K562 (cell line): ENCODE data around the gene NONO. TPM values are rescaled to one million over a fixed set of nuclear protein-coding genes. Genes with fewer than 3 reads are reported as not detected.

ENCODE experiments used
- CCAR2 ChIP-seq: fragments of 200-400 bp; formaldehyde crosslinking; IDR thresholded peaks from 2 replicates; pipeline ENCODE4 v1.6.1; 2017; ENCODE audit warnings: mild to moderate bottlenecking, low read depth, low read length
- CCNT2 ChIP-seq: IDR thresholded peaks from 2 replicates; pipeline ENCODE4 v1.6.1; 2011; ENCODE audit warnings: borderline replicate concordance, low read depth, mild to moderate bottlenecking, moderate library complexity, mixed read lengths, low read length; ENCODE audit not compliant: insufficient read length; ENCODE audit errors: extremely low read depth
- DEAF1 ChIP-seq: fragments of 450-650 bp; formaldehyde crosslinking; IDR thresholded peaks from 2 replicates; pipeline ENCODE4 v1.4.0; 2020; ENCODE audit warnings: mild to moderate bottlenecking, moderate library complexity
- EWSR1 ChIP-seq: fragments of 450-650 bp; IDR thresholded peaks from 2 replicates; pipeline ENCODE4 v1.6.1; 2018; ENCODE audit warnings: borderline replicate concordance, mild to moderate bottlenecking, low read depth, moderate library complexity; ENCODE audit not compliant: partially characterized antibody
- FOS ChIP-seq: IDR thresholded peaks from 3 replicates; pipeline ENCODE4 v1.6.1; 2011; ENCODE audit not compliant: insufficient read length; ENCODE audit errors: extremely low read depth
- HMG20A ChIP-seq: fragments of 450-650 bp; formaldehyde crosslinking; conservative IDR thresholded peaks from 2 replicates; pipeline ENCODE4 v1.4.0; 2020; ENCODE audit warnings: mild to moderate bottlenecking, mixed read lengths
- HMGN3 ChIP-seq: IDR thresholded peaks from 2 replicates; pipeline ENCODE4 v1.6.1; 2011; ENCODE audit warnings: borderline replicate concordance, low read depth, mild to moderate bottlenecking, mixed read lengths, low read length; ENCODE audit not compliant: insufficient read length; ENCODE audit errors: extremely low read depth
- MIER1 ChIP-seq: fragments of 450-650 bp; IDR thresholded peaks from 2 replicates; pipeline ENCODE4 v1.6.1; 2016; ENCODE audit warnings: antibody characterized with exemption, mild to moderate bottlenecking, low read depth
- MITF ChIP-seq: IDR thresholded peaks from 2 replicates; pipeline ENCODE4 v1.6.1; 2014; ENCODE audit warnings: antibody characterized with exemption
- MTA3 ChIP-seq: fragments of 450-650 bp; formaldehyde crosslinking; IDR thresholded peaks from 2 replicates; pipeline ENCODE4 v1.6.1; 2017; ENCODE audit warnings: mild to moderate bottlenecking, borderline replicate concordance
- NFRKB ChIP-seq: fragments of 450-650 bp; IDR thresholded peaks from 2 replicates; pipeline ENCODE4 v1.6.1; 2016; ENCODE audit warnings: low read depth
- NKRF ChIP-seq: fragments of 450-650 bp; IDR thresholded peaks from 2 replicates; pipeline ENCODE4 v1.6.1; 2016; ENCODE audit warnings: borderline replicate concordance
- PHF20 ChIP-seq: fragments of 450-650 bp; IDR thresholded peaks from 2 replicates; pipeline ENCODE4 v1.6.1; 2018; ENCODE audit not compliant: partially characterized antibody
- PHTF2 ChIP-seq: fragments of 250-450 bp; sonication (Bioruptor Pico); IDR thresholded peaks from 2 replicates; pipeline ENCODE4 v1.5.0; 2021; ENCODE audit warnings: mild to moderate bottlenecking
- PML ChIP-seq: IDR thresholded peaks from 2 replicates; pipeline ENCODE4 v1.6.1; 2012; ENCODE audit warnings: low read length, inconsistent platforms
- PYGO2 ChIP-seq: fragments of 450-650 bp; IDR thresholded peaks from 2 replicates; pipeline ENCODE4 v1.6.1; 2016; ENCODE audit warnings: mild to moderate bottlenecking, missing genetic modification characterization, moderate library complexity, missing compliant biosample characterization
- SUPT5H ChIP-seq: fragments of 450-650 bp; IDR thresholded peaks from 2 replicates; pipeline ENCODE4 v1.6.1; 2016
- TGIF2 ChIP-seq: sonication (generic); formaldehyde crosslinking; IDR thresholded peaks from 2 replicates; pipeline ENCODE4 v1.8.1; 2022; ENCODE audit warnings: mild to moderate bottlenecking, missing genetic modification reagents, moderate library complexity
- ZBTB1 ChIP-seq: sonication (generic); formaldehyde crosslinking; IDR thresholded peaks from 2 replicates; pipeline ENCODE4 v1.8.1; 2023; ENCODE audit warnings: missing genetic modification reagents, low read depth, mild to moderate bottlenecking, borderline replicate concordance
- ZNF124 ChIP-seq: sonication (generic); formaldehyde crosslinking; IDR thresholded peaks from 2 replicates; pipeline ENCODE4 v1.8.1; 2022; ENCODE audit warnings: missing genetic modification reagents
- ZNF133 ChIP-seq: fragments of 250-450 bp; sonication (Bioruptor Pico); IDR thresholded peaks from 2 replicates; pipeline ENCODE4 v1.4.0; 2020; ENCODE audit warnings: mild to moderate bottlenecking
- ZNF184 ChIP-seq: sonication (generic); formaldehyde crosslinking; IDR thresholded peaks from 2 replicates; pipeline ENCODE4 v1.5.0; 2020; ENCODE audit warnings: missing genetic modification reagents
- ZNF408 ChIP-seq: fragments of 250-450 bp; sonication (Bioruptor Pico); IDR thresholded peaks from 2 replicates; pipeline ENCODE4 v1.4.0; 2020; ENCODE audit warnings: low read depth, mild to moderate bottlenecking, moderate library complexity
- ZNF431 ChIP-seq: sonication (generic); formaldehyde crosslinking; IDR thresholded peaks from 2 replicates; pipeline ENCODE4 v1.8.0; 2022; ENCODE audit warnings: mild to moderate bottlenecking, missing genetic modification reagents
- polyA plus RNA-seq, 8 experiments: library from polyadenylated mRNA; depleted of rRNA in 4 of 8; stranded (reverse) in 5 of 8; unstranded in 3 of 8; fragments of >200 nt; fragmentation: Nextera tagmentation in 2 of 8; fragmentation: Illumina TruSeq in 1 of 8; extraction: Ambion mirVana in 2 of 8; extraction: Trizol in 1 of 8; gene quantifications; 2 replicates each; pipeline versions ENCODE4 v1.2.1 to v1.2.3, GENCODE V29; 2011 to 2014; ENCODE audit warnings: inconsistent platforms in 1 of 8, missing spikeins in 1 of 8
- total RNA-seq, 7 experiments: library from RNA; depleted of rRNA in 6 of 7; stranded (reverse); fragments of >200 nt in 6 of 7; fragmentation: Illumina TruSeq in 2 of 7; extraction: Trizol in 2 of 7; gene quantifications; 2 replicates each; pipeline versions ENCODE4 v1.2.1 to v1.2.3, GENCODE V29; 2011 to 2021; ENCODE audit warnings: low replicate concordance in 1 of 7

NONO gene
- total and polyA plus RNA-seq, 9 of the 15 experiments (the other 6 are each of a cell fraction or from before 2014, with no cell fraction given) = 333 to 651 (median 451) TPM

- TF ChIP-seq CCNT2 = no peak
- peak; percentile 47; the same call in 1 of the 2 replicates for TF ChIP-seq MTA3
- peak; percentile 43; the same call in 1 of the 2 replicates for TF ChIP-seq ZNF431 (CRISPR knock-in tag)
- no peak for TF ChIP-seq ZNF124 (CRISPR knock-in tag)
- no peak for TF ChIP-seq ZBTB1 (CRISPR knock-in tag)
- no peak for TF ChIP-seq PHTF2 (CRISPR knock-in tag)
- TF ChIP-seq PML = peak; percentile 81
- no peak for TF ChIP-seq CCAR2
- TF ChIP-seq ZNF133 (CRISPR knock-in tag) = no peak
- no peak for TF ChIP-seq TGIF2 (CRISPR knock-in tag)
- no peak for TF ChIP-seq HMGN3
- TF ChIP-seq NFRKB = peak; percentile 35
- TF ChIP-seq NKRF = peak; percentile 60; the same call in 1 of the 2 replicates
- TF ChIP-seq HMG20A (CRISPR knock-in tag) = no peak
- no peak for TF ChIP-seq PYGO2
- no peak for TF ChIP-seq MIER1
- TF ChIP-seq EWSR1 = no peak
- peak; percentile 10 for TF ChIP-seq PHF20
- peak; percentile 93 for TF ChIP-seq DEAF1 (CRISPR knock-in tag)
- no peak for TF ChIP-seq MITF
- TF ChIP-seq ZNF408 (CRISPR knock-in tag) = no peak
- TF ChIP-seq ZNF184 = no peak
- peak; percentile 95 for TF ChIP-seq SUPT5H
- TF ChIP-seq FOS = peak; percentile 81
These were observed at the start of gene NONO (continued) for GRCh38 chrX:71283403-71284143.
